Right hindlimb (tissue), 1 donor: ENCODE measurements around the gene VAT1.
"Not testable (repeated sequence)": the region's sequence is repeated elsewhere in the genome, so short reads cannot be mapped to it uniquely, and the experiment has no call there.

ENCODE experiments used
- DNase-seq: peaks from one replicate; pipeline ENCODE4 v3.0.0-alpha.2; 2018

The VAT1 gene

DNA sequence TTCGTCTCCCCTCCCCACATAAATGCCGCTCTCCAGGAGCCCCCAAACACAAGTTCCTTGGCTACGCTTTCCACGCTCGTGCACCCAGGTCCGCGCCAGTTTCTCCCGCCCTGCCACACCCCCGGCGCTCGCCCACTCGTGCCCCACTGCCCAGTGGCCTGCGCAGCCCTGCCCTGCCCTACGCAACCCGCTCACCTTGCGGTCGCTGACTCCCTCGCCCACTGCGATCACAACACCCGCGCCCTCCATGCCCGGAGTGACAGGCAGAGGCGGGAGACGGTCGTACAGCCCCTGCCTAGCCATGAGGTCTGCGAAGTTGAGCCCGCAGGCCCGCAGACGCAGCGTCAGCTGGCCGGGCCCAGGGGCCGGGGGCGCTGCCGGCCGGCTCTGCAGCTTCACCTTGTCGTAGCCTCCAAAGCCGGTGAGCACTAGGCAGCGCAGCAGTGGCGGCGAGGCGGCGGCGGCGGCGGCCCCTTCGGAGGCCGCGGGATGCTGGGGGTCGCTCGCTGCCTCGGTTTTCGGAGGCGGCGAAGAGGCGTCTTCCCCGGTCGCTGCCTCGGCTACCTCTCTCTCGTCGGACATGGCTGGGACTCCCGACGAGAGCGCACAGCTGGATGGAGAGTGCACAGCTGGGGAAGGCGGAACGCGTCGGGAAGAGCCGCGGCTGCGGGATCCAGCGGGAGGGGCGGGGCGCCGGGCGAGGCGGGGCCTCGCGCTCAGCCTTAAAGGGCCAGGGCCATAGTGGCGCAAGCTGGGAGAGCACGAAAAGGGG lies at the start of gene VAT1:
VAT1 (minus strand) TSS at position 645 of the 772 bp plus-strand sequence; CDS start at position 582, 63 bp downstream.
- DNase-seq: peak; percentile 88

DNA sequence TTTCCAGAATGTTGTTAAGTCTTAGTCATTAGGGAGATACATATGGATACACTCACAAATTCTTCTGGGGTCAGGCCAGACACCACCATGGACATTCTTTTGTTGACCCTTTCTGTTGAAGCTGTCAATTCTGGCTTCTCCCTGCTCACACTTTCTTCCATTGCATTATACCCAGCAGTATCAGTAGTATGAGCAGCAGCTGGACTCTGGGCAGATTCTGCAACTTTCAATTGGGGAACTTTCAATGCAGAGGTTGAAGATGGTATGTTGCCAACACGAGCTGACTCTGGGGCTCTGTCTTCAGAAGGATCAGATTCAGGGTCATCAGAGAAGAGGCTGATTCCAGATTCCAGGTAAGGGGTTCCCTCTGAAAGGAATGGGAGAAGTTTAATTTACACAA lies 48.7 kb upstream of the VAT1 start:
- DNase-seq: no peak

DNA sequence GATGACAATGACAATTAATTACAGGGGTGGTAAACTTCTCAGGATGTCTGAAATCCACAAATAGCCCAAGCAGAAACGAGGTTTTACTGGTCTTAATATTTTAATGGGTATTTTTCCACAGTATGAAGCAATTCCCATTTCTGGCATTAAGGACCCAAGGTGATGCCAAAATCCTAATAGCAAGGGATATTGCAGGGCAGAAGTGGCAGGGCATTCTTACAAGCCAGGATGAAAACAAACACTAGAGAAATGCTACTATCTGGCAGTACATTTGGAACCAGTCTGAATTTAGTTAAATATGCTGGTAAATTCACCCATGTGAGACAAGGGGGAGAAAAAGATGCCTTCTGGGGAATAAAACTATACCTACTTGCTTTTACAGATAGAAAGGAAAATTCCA lies 48.1 kb upstream of the VAT1 start:
- no peak for DNase-seq

DNA sequence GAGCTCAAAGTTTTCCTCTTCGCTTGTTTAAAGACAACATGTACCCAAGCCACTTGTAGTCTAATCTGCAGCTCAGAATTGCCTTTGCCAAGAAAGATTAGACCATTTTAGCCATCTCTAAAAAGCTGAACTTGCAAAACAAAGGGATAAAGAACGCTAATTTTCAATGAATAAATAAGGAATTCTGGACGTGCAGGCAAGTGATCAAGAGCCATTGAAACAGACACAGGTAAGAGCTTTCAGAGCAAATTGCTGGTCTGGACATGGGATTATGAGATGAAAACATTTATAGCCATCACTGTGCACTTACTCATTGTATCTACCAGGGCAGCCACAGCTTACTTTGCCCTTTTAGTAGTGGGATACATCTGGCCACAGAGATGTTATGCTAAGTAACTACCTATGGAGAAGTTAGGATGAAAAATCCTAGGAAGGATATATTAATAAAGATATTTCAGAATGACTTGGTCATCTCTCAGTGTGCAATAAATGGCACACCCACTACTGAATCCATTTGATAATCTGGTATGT lies 47.2 kb upstream of the VAT1 start:
- no peak for DNase-seq

GRCh38 chr17:43068570-43069367 lies 46.6 kb upstream of the VAT1 start:
- DNase-seq: no peak

DNA sequence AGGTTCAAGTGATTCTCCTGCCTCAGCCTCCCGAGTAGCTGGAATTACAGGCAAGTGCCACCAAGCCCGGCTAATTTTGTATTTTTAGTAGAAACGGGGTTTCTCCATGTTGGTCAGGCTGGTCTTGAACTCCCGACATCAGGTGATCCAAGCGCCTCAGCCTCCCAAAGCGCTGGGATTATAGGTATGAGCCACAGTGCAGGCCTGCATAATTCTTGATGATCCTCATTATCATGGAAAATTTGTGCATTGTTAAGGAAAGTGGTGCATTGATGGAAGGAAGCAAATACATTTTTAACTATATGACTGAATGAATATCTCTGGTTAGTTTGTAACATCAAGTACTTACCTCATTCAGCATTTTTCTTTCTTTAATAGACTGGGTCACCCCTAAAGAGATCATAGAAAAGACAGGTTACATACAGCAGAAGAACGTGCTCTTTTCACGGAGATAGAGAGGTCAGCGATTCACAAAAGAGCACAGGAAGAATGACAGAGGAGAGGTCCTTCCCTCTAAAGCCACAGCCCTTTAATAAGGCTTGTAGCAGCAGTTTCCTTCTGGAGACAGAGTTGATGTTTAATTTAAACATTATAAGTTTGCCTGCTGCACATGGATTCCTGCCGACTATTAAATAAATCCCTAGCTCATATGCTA lies 40.9 kb upstream of the VAT1 start:
- DNase-seq: no peak

GRCh38 chr17:43056051-43056450 lies 33.9 kb upstream of the VAT1 start:
- no peak for DNase-seq

GRCh38 chr17:43053008-43053407 lies 30.8 kb upstream of the VAT1 start:
- DNase-seq: not testable (repeated sequence)

GRCh38 chr17:43051969-43052368 lies 29.8 kb upstream of the VAT1 start:
- no peak for DNase-seq

DNA sequence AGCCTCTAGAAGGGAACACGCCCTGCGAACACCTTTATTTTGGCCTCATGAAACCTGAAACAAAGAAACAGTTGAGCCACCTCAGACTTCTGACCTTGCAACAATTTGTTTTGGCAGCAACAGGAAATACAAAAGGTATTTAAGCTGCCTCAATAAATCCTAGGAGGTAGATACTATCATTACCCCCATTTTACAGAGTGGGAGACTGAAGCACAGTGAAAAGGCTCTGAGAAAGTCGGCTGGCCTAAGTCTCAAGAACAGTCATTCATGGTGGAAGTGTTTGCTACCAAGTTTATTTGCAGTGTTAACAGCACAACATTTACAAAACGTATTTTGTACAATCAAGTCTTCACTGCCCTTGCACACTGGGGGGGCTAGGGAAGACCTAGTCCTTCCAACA lies 21.8 kb upstream of the VAT1 start:
- no peak for DNase-seq

- DNase-seq: no peak
Observed at GRCh38 chr17:43043307-43043706, 21.1 kb upstream of the VAT1 start.

DNA sequence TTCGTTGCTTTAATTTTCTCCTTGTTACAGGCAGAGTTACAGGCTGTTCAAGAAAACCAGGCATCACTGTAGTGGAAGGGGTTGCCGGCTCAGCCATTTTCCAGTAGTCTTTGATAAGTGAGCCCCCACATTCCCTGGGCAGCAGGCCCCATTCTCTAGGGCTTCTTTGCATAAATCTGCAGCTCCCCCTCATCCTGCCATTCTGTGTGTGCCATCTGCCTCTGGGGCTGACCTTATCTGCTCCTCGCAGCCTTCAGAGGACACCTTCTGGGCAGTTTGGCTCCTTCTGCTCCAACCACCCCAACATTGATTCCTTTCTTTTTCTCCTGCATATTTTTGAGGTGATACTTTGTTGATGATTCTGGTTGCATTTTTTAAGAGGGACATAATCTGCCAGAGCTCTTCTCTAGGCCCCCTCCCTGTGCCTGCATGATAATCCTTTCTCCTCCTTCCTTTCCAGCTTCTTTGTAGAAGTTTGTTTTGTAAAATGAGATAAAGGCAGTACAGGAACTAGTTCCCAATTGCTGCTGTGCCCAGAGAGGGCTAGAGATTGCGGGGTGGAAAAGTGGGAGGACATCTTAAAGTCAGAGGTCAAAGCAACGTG lies 19.9 kb upstream of the VAT1 start:
- no peak for DNase-seq

DNA sequence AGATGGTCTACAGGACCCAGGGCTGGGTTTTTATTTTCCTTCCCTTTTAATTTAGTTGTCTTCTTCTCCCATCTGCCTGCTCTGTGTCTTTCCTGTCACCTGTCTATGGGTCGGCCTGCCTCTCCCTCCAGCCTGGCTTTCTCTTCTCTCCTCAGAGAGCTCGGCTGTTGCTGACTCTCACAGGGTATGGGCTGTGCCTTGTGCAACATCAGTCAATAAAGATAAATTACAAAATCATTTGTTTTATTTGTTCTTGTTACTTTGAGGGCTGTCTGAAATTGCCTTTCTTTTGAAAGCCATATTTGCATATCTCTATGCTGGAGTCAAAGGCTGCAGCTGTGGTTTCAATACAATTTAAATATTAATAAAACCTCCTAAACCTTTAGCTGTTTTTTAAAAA lies 18.5 kb upstream of the VAT1 start:
- DNase-seq: no peak

GRCh38 chr17:43039646-43040045 lies 17.5 kb upstream of the VAT1 start:
- DNase-seq: no peak

GRCh38 chr17:43034894-43035293 lies 12.7 kb upstream of the VAT1 start:
- DNase-seq: no peak

GRCh38 chr17:43033948-43034881 lies 12.0 kb upstream of the VAT1 start:
- no peak for DNase-seq

DNA sequence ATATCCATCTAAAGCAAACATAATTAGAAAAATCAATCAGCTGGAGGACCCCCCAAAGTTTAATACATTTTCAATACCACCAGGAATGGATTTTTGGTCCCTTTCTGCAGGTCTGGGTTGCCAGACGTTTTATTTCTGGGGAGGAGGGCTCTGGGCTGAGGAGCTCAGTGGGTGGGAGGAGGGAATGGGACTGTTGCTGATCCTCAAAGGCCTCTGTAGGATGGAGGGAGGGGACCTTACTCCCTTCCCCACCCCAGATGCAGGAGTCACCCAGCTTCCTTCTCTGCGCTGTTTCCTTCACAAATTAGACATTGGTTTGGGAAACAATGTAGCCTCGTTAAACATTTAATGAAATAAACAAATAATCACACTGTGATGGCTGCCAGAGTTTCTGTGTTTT lies 9.5 kb upstream of the VAT1 start:
- no peak for DNase-seq

- no peak for DNase-seq
Observed at GRCh38 chr17:43030137-43030767, 8.1 kb upstream of the VAT1 start.

DNA sequence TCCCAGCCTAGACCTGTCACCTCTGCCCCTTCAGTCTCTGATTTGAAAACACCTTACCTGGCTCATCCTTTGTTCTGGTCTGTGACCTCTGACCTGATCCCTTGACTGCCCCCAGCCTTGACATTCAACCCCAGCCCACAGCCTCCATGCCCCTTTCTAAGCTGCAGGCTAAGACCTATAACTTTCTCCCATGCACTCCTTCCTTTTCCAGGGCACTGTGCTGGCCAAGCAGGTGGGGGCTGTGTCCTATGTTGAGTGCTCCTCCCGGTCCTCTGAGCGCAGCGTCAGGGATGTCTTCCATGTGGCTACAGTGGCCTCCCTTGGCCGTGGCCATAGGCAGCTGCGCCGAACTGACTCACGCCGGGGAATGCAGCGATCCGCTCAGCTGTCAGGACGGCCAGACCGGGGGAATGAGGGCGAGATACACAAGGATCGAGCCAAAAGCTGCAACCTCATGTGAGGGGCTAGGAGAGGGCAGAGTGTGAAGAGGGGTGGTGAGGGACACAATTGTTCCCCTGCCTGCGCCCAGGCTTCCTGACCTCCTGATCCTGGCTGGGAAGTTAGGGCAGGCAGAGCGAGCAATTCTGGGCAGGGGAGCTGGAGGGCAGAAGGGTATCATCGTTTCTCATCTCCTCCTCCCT lies 6.2 kb upstream of the VAT1 start:
- DNase-seq: no peak

GRCh38 chr17:43027091-43028032 lies 5.2 kb upstream of the VAT1 start:
- no peak for DNase-seq
